K562 (cell line): ENCODE data around the gene ALCAM. TPM values are rescaled to one million over a fixed set of nuclear protein-coding genes. Genes with fewer than 3 reads are reported as not detected.
"Not testable (repeated sequence)": the region's sequence is repeated elsewhere in the genome, so short reads cannot be mapped to it uniquely, and the experiment has no call there.

Source experiments
- ATAC-seq: fragments of 200-7000 bp; cut with Tn5 transposase; 3 replicates; pipeline ENCODE4 v1.9.1; 2020; ENCODE audit warnings: moderate library complexity
- BruUV-seq: library from RNA; stranded (reverse); fragments of 400-500 nt; replicated peaks from 2 replicates; lab custom pipeline; 2021; lab: Mats Ljungman, UMichigan
- CTCF ChIA-PET: fragments of 300-600 bp; formaldehyde crosslinking; extraction: SDS; loops from one replicate; lab custom pipeline; 2021; ENCODE audit warnings: low intra/inter-chr PET ratio; lab: Yijun Ruan, JAX
- POLR2A ChIA-PET: fragments of 300-600, 350-650 bp; sonication (Branson Sonifier 250); formaldehyde crosslinking; extraction: SDS; loops from one replicate; lab custom pipeline; 2021; ENCODE audit warnings: antibody characterized with exemption, inconsistent platforms; lab: Yijun Ruan, JAX
- DNase-seq, 4 experiments: peaks; one replicate each; pipeline versions ENCODE4 v3.0.0 to v3.0.0-alpha.2; 2011 to 2018; ENCODE audit warnings: low spot score in 3 of 4, mixed read lengths in 3 of 4; ENCODE audit errors: extremely low read depth in 1 of 4
- FAIRE-seq: peaks from 2 replicates; lab custom pipeline; 2011; peaks lifted over from hg19 to GRCh38; lab: Jason Lieb, UNC
- H2AFZ ChIP-seq: 2 replicates; pipeline ENCODE4 v1.6.0; 2011; ENCODE audit warnings: low read depth, low read length, control low read depth, inconsistent platforms
- H3K27ac ChIP-seq: fragments of 200-600 bp; 3 replicates; pipeline ENCODE4 v1.8.0; 2011; ENCODE audit warnings: low read depth, mild to moderate bottlenecking, control low read depth, inconsistent platforms, low read length, moderate library complexity, mixed read lengths; ENCODE audit errors: extremely low read depth
- H3K27me3 ChIP-seq, 2 experiments: fragments of 300-600 bp in 1 of 2; 2 replicates in 1 of 2; 3 replicates in 1 of 2; pipeline versions ENCODE4 v1.6.0 to v1.8.0; 2011; ENCODE audit warnings: inconsistent platforms in 2 of 2, low read length in 2 of 2, mild to moderate bottlenecking in 1 of 2, mixed read lengths in 1 of 2, moderate library complexity in 1 of 2; ENCODE audit not compliant: control insufficient read depth in 2 of 2, insufficient read depth in 2 of 2
- H3K36me3 ChIP-seq: fragments of 300-600 bp; 3 replicates; pipeline ENCODE4 v1.8.0; 2011; ENCODE audit warnings: mild to moderate bottlenecking, low read length, inconsistent platforms; ENCODE audit not compliant: control insufficient read depth, insufficient read depth
- H3K4me1 ChIP-seq, 2 experiments: fragments of 200-600 bp in 1 of 2; replicated peaks in 1 of 2; 2 replicates in 1 of 2; 3 replicates in 1 of 2; pipeline versions ENCODE4 v1.5.1 to v1.8.0; 2011; ENCODE audit warnings: inconsistent platforms in 2 of 2, low read length in 2 of 2, mild to moderate bottlenecking in 1 of 2, mixed read lengths in 1 of 2, moderate library complexity in 1 of 2; ENCODE audit not compliant: control insufficient read depth in 2 of 2, insufficient read depth in 2 of 2
- H3K4me2 ChIP-seq: 2 replicates; pipeline ENCODE4 v1.6.1; 2011; ENCODE audit warnings: low read length, control low read depth, inconsistent platforms, mixed read lengths; ENCODE audit not compliant: insufficient read depth
- H3K4me3 ChIP-seq: fragments of 200-600 bp; sonication (generic), shearing (Covaris generic); 2 replicates; pipeline ENCODE4 v1.5.1; 2016; ENCODE audit warnings: control low read depth, inconsistent platforms
- H3K79me2 ChIP-seq: fragments of 200-600 bp; 3 replicates; pipeline ENCODE4 v1.8.0; 2011; ENCODE audit warnings: low read length, inconsistent platforms; ENCODE audit not compliant: control insufficient read depth, insufficient read depth
- H3K9ac ChIP-seq, 2 experiments: 2 replicates each; pipeline versions ENCODE4 v1.6.0 to v1.6.1; 2011; ENCODE audit warnings: low read depth in 2 of 2, low read length in 2 of 2, control low read depth in 1 of 2, inconsistent platforms in 1 of 2, mild to moderate bottlenecking in 1 of 2, mixed read lengths in 1 of 2; ENCODE audit not compliant: insufficient read depth in 1 of 2
- H3K9me1 ChIP-seq: one replicate; pipeline ENCODE4 v1.6.0; 2011; ENCODE audit warnings: inconsistent platforms, mild to moderate bottlenecking, low read length, moderate library complexity; ENCODE audit not compliant: control insufficient read depth, insufficient read depth
- H3K9me3 ChIP-seq: replicated peaks from 2 replicates; pipeline ENCODE4 v1.5.1; 2011; ENCODE audit warnings: low read depth, low read length, inconsistent platforms; ENCODE audit not compliant: control insufficient read depth, insufficient read depth
- H4K20me1 ChIP-seq: replicated peaks from 2 replicates; pipeline ENCODE4 v1.6.1; 2011; ENCODE audit warnings: low read length, inconsistent platforms, mixed read lengths; ENCODE audit not compliant: control insufficient read depth, insufficient read depth
- WGBS: fragments of 100-300 bp; shearing (Covaris generic); methylation state at CpG from one replicate; pipeline ENCODE4 v1.1.6; 2016; ENCODE audit warnings: low coverage, mixed read lengths; ENCODE audit not compliant: insufficient coverage; ENCODE audit errors: missing lambda C conversion rate; 5-methylcytosine and 5-hydroxymethylcytosine counted together
- in situ Hi-C: fragments of 300-500 bp; cut with MboI; formaldehyde crosslinking; loops from 4 replicates; pipeline ENCODE4 v1.15.0; 2018; ENCODE audit warnings: inconsistent platforms, mixed read lengths
- intact Hi-C: fragments of 100-400 bp; cut with micrococcal nuclease; formaldehyde crosslinking; loops from 2 replicates; pipeline ENCODE4 v1.14.2; 2022
- polyA plus RNA-seq, 8 experiments: library from polyadenylated mRNA; depleted of rRNA in 4 of 8; stranded (reverse) in 5 of 8; unstranded in 3 of 8; fragments of >200 nt; fragmentation: Nextera tagmentation in 2 of 8; fragmentation: Illumina TruSeq in 1 of 8; extraction: Ambion mirVana in 2 of 8; extraction: Trizol in 1 of 8; gene quantifications; 2 replicates each; pipeline versions ENCODE4 v1.2.1 to v1.2.3, GENCODE V29; 2011 to 2014; ENCODE audit warnings: inconsistent platforms in 1 of 8, missing spikeins in 1 of 8
- total RNA-seq, 7 experiments: library from RNA; depleted of rRNA in 6 of 7; stranded (reverse); fragments of >200 nt in 6 of 7; fragmentation: Illumina TruSeq in 2 of 7; extraction: Trizol in 2 of 7; gene quantifications; 2 replicates each; pipeline versions ENCODE4 v1.2.1 to v1.2.3, GENCODE V29; 2011 to 2021; ENCODE audit warnings: low replicate concordance in 1 of 7

ALCAM gene
- total and polyA plus RNA-seq, 9 of the 15 experiments (the other 6 are each of a cell fraction or from before 2014, with no cell fraction given): 0.03 to 0.98 (median 0.14) TPM; not detected in 1

- H4K20me1 ChIP-seq, intact Hi-C loops, H2AFZ ChIP-seq, H3K4me2 ChIP-seq, CTCF ChIA-PET, H3K27ac ChIP-seq, H3K9me3 ChIP-seq, H3K36me3 ChIP-seq, H3K4me1 ChIP-seq, ATAC-seq, POLR2A ChIA-PET, BruUV-seq, in situ Hi-C loops, DNase-seq, H3K9me1 ChIP-seq, FAIRE-seq, H3K27me3 ChIP-seq, H3K9ac ChIP-seq, H3K79me2 ChIP-seq, H3K4me3 ChIP-seq: not testable (repeated sequence)
- WGBS: 0% methylated on average over 1 of the region's 1 CpG
Observed at GRCh38 chr3:105601756-105602155, 235.0 kb downstream of the ALCAM start.

GRCh38 chr3:105602286-105602685, 235.6 kb downstream of the ALCAM start:
- intact Hi-C loops, H4K20me1 ChIP-seq, POLR2A ChIA-PET, H3K4me1 ChIP-seq, H3K36me3 ChIP-seq, BruUV-seq, H3K27ac ChIP-seq, H3K79me2 ChIP-seq, H2AFZ ChIP-seq, DNase-seq, H3K4me2 ChIP-seq, H3K9me1 ChIP-seq, H3K4me3 ChIP-seq, H3K27me3 ChIP-seq, CTCF ChIA-PET, H3K9ac ChIP-seq, ATAC-seq, in situ Hi-C loops, H3K9me3 ChIP-seq, FAIRE-seq: not testable (repeated sequence)
- WGBS: 0% methylated on average over 2 of the region's 3 CpGs

- H3K4me2 ChIP-seq, H3K9me3 ChIP-seq, DNase-seq, CTCF ChIA-PET, H3K9ac ChIP-seq, FAIRE-seq, intact Hi-C loops, H3K27ac ChIP-seq, BruUV-seq, POLR2A ChIA-PET, H3K79me2 ChIP-seq, H3K36me3 ChIP-seq, H3K27me3 ChIP-seq, in situ Hi-C loops, H3K4me3 ChIP-seq, H4K20me1 ChIP-seq, H2AFZ ChIP-seq, H3K9me1 ChIP-seq, H3K4me1 ChIP-seq, ATAC-seq: not testable (repeated sequence)
- 0% methylated on average over 1 of the region's 1 CpG for WGBS
Observed at GRCh38 chr3:105603516-105603915, 236.8 kb downstream of the ALCAM start.
